ENCODE data around the gene ID3.

The ID3 gene

GRCh38 chr1:23526329-23527041 is 32.8 kb downstream of the ID3 start:
- Histone ChIP-seq H3K27ac (peak overlapping the region in 10 of 11 experiments; percentile 77 to 99 (median 98); a peak in 20 of 22 replicates), H3K36me3 (peaks cover 0 to 52% (median 39%) of the 10 kb centered on the region in 11 experiments; a peak in 19 of 22 replicates), H3K4me2 (peak overlapping the region; percentile 92 to 100 (median 98)), H3K9me3 (replicated peaks in 1 of 11) (no peaks in the 10 kb centered on the region), H3K9ac (peak overlapping the region; percentile 10 to 99 (median 97); a peak in 18 of 22 replicates), H3K4me1 (peaks cover 87 to 100% (median 94%) of the 10 kb centered on the region in 10 experiments), H4K20me1 (peaks cover 0 to 35% (median 18%) of the 10 kb centered on the region in 11 experiments; a peak in 8 of 22 replicates), H3K4me3 (peak overlapping the region in 8 of 10 experiments; percentile 79 to 95 (median 89); a peak in 16 of 20 replicates), H3K27me3 (no peaks in the 10 kb centered on the region)
- TF ChIP-seq Cebpa-rat (IDR thresholded peaks at IDR 0.05) = no peak

DNA sequence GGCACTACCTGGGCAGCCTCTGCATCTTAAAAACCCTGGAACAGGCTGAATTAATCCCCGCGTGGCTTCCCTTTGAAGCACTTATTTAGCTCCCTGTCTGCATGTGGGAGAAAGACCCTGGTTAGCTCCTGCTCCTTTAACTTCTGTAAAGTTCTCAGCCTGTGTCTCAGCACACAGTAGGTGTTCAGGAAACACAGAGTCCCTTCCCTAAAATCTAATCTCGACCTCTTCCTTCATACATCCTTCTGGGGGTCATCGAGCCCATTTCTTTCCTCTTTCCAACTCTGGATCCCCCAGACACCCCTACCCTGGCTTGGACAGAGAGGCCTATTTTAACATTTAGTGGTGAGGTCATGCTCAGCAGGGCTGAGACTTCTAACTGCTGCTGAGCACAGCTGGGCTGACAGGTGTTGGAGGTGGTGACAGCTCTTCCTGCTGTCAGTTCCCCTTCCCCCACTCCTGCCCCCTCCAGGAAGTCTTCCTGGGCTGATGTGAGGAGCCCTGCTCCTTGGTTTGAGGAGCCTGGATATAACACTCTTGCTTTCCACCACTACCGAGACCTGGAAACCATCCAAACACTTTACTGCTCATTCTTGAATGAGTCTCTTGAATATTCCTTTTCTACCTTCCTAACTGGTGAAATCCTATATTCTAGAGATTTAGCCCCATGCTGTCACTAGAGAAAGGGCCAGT is 33.6 kb downstream of the ID3 start:
- Histone ChIP-seq H3K36me3 (peaks cover 0 to 60% (median 47%) of the 10 kb centered on the region in 11 experiments; a peak in 19 of 22 replicates), H3K9ac (peak overlapping the region; percentile 62 to 99 (median 97); a peak in 20 of 22 replicates), H3K4me1 (peaks cover 83 to 100% (median 98%) of the 10 kb centered on the region in 10 experiments), H4K20me1 (peaks cover 0 to 41% (median 19%) of the 10 kb centered on the region in 11 experiments; a peak in 8 of 22 replicates), H3K9me3 (replicated peaks in 1 of 11) (no peaks in the 10 kb centered on the region), H3K27ac (peak overlapping the region; percentile 12 to 99 (median 98); a peak in 21 of 22 replicates), H3K4me3 (peak overlapping the region in 8 of 10 experiments; percentile 25 to 95 (median 89); a peak in 14 of 20 replicates), H3K27me3 (no peaks in the 10 kb centered on the region), H3K4me2 (peak overlapping the region; percentile 92 to 100 (median 98))
- TF ChIP-seq Cebpa-rat (IDR thresholded peaks at IDR 0.05) = no peak

DNA sequence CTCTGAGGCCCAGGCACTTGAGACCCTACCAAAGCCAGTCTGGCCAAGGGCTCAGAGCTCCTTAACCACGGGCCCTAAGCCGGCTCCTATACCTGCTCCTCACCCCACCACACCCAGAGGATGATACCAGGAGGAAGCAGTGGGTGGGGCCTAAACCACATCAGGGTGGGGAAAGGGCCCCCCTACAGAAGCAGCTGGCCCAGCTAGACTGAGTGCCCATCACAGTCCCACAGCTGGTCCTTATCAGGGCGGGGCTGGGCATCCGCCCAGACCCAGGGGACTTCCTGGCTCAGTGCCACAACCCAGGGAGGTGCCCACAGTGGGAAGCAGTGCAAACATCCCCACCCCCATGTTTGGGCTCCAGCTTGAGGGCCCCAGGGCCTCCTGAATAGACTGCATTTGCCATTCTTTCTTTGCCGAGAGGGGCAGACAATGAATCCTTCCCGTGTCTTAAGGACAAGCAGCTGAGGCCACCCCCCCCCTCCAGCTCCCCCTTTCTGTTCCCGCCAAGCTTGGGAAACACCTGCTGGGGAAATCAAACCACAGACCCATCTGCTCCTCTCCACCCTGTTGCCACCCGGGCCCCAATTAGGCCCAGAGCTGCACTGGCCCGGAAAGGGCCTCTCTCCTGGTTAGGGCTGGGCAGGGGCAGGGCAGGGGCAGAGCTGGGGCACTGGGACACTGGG is 34.4 kb downstream of the ID3 start:
- Histone ChIP-seq H3K36me3 (peaks cover 0 to 68% (median 56%) of the 10 kb centered on the region in 11 experiments; a peak in 19 of 22 replicates), H3K9ac (peak overlapping the region; percentile 62 to 99 (median 97)), H3K9me3 (replicated peaks in 1 of 11) (no peaks in the 10 kb centered on the region), H4K20me1 (peaks cover 0 to 42% (median 24%) of the 10 kb centered on the region in 11 experiments; a peak in 8 of 22 replicates), H3K27me3 (no peaks in the 10 kb centered on the region), H3K4me2 (peak overlapping the region; percentile 92 to 100 (median 98)), H3K4me3 (peak overlapping the region in 8 of 10 experiments; percentile 29 to 95 (median 89); a peak in 14 of 20 replicates), H3K4me1 (peaks cover 75 to 98% (median 95%) of the 10 kb centered on the region in 10 experiments), H3K27ac (peak overlapping the region; percentile 12 to 99 (median 98); a peak in 21 of 22 replicates)
- TF ChIP-seq Cebpa-rat (IDR thresholded peaks at IDR 0.05) = no peak

- H3K27ac ChIP-seq = peak overlapping the region; percentile 12 to 99 (median 98); a peak in 21 of 22 replicates
- peaks cover 68 to 91% (median 88%) of the 10 kb centered on the region in 10 experiments for H3K4me1 ChIP-seq
- peaks cover 0 to 75% (median 63%) of the 10 kb centered on the region in 11 experiments; a peak in 20 of 22 replicates for H3K36me3 ChIP-seq
- peak overlapping the region in 8 of 10 experiments; percentile 29 to 95 (median 88); a peak in 11 of 20 replicates for H3K4me3 ChIP-seq
- H3K9ac ChIP-seq = peak overlapping the region; percentile 62 to 99 (median 97); a peak in 21 of 22 replicates
- no peaks in the 10 kb centered on the region for H3K9me3 ChIP-seq (replicated peaks in 1 of 11)
- no peak for TF ChIP-seq Cebpa-rat (IDR thresholded peaks at IDR 0.05)
- no peaks in the 10 kb centered on the region for H3K27me3 ChIP-seq
- H4K20me1 ChIP-seq = peaks cover 0 to 48% (median 24%) of the 10 kb centered on the region in 11 experiments; a peak in 8 of 22 replicates
- H3K4me2 ChIP-seq = peak overlapping the region; percentile 92 to 100 (median 98)
Observed at GRCh38 chr1:23524163-23524562, 35.1 kb downstream of the ID3 start.

GRCh38 chr1:23522244-23522982 is 36.9 kb downstream of the ID3 start:
- Histone ChIP-seq H3K27me3 (no peaks in the 10 kb centered on the region), H3K9me3 (replicated peaks in 1 of 11) (no peaks in the 10 kb centered on the region), H3K4me3 (no peak overlapping the region), H3K9ac (peak overlapping the region in 9 of 11 experiments; percentile 36 to 99 (median 97); a peak in 17 of 22 replicates), H3K4me1 (peaks cover 52 to 75% (median 72%) of the 10 kb centered on the region in 10 experiments), H3K36me3 (peaks cover 0 to 87% (median 75%) of the 10 kb centered on the region in 11 experiments; a peak in 21 of 22 replicates), H3K4me2 (peak overlapping the region; percentile 1 to 99 (median 98); a peak in 20 of 22 replicates), H4K20me1 (peaks cover 0 to 58% (median 33%) of the 10 kb centered on the region in 11 experiments; a peak in 11 of 22 replicates), H3K27ac (peak overlapping the region in 10 of 11 experiments; percentile 1 to 99 (median 98); a peak in 18 of 22 replicates)
- TF ChIP-seq Cebpa-rat (IDR thresholded peaks at IDR 0.05) = peak in 8 of 11 experiments; percentile 54 to 77 (median 64); a peak in 12 of 22 replicates

DNA sequence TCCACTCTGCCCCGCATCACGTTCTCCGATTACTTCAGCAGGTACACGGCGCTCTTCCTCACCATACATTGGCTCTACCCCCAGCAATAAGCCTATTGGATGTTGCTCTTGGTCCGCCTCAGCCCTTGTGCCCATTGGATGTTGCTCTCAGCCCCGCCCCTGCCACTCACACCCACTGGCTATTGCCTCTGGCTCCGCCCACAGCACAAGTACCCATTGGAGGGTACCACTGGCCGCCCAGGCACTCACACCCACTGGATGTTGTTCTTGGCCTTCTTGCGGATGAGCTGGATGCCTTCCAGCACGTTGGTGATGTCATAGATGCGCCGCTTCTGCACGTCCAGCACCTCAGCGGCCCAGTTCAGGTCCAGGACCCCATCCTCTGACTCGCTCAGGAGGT is 37.7 kb downstream of the ID3 start:
- H3K4me2 ChIP-seq = peak overlapping the region in 9 of 11 experiments; percentile 92 to 99 (median 98); a peak in 17 of 22 replicates
- no peak for TF ChIP-seq Cebpa-rat (IDR thresholded peaks at IDR 0.05)
- no peaks in the 10 kb centered on the region for H3K27me3 ChIP-seq
- peaks cover 0 to 87% (median 78%) of the 10 kb centered on the region in 11 experiments; a peak in 21 of 22 replicates for H3K36me3 ChIP-seq
- peaks cover 43 to 66% (median 63%) of the 10 kb centered on the region in 10 experiments for H3K4me1 ChIP-seq
- peak overlapping the region in 7 of 11 experiments; percentile 31 to 99 (median 97); a peak in 9 of 22 replicates for H3K9ac ChIP-seq
- H3K9me3 ChIP-seq (replicated peaks in 1 of 11) = no peaks in the 10 kb centered on the region
- no peak overlapping the region for H3K4me3 ChIP-seq
- H4K20me1 ChIP-seq = peaks cover 0 to 58% (median 32%) of the 10 kb centered on the region in 11 experiments; a peak in 10 of 22 replicates
- peak overlapping the region in 9 of 11 experiments; percentile 88 to 99 (median 99); a peak in 18 of 22 replicates for H3K27ac ChIP-seq

DNA sequence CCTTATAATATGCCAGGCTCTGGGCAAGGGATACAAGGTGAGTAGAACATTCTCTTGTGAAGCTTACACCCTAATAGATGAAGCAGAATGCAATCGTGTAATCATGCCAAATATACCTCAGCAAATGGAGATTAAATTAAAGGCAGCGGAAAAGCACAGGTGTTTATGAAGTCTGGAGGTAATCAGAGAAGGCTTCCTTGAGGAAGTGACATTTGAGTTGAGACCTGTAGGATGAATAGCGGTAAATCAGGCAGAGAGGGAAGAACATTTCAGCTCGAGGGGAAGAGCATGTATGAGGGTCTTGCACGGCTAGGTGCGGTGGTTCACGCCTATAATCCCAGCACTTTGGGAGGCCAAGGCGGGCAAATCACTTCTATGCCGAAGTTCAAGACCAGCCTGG is 41.7 kb downstream of the ID3 start:
- H3K27me3 ChIP-seq = no peaks in the 10 kb centered on the region
- no peaks in the 10 kb centered on the region for H3K9me3 ChIP-seq (replicated peaks in 1 of 11)
- H3K4me2 ChIP-seq = no peak overlapping the region
- H3K27ac ChIP-seq = no peak overlapping the region
- H3K9ac ChIP-seq = no peak overlapping the region
- H4K20me1 ChIP-seq = peaks cover 0 to 96% (median 41%) of the 10 kb centered on the region in 11 experiments; a peak in 12 of 22 replicates
- H3K4me1 ChIP-seq = peaks cover 3 to 30% (median 24%) of the 10 kb centered on the region in 10 experiments; a peak in 19 of 20 replicates
- no peak overlapping the region for H3K4me3 ChIP-seq
- peaks cover 0 to 100% (median 99%) of the 10 kb centered on the region in 11 experiments; a peak in 21 of 22 replicates for H3K36me3 ChIP-seq
- no peak for TF ChIP-seq Cebpa-rat (IDR thresholded peaks at IDR 0.05)

All from BLaER1 treated with 17β-estradiol and CSF1 and Interleukin-3, amounts not matched to agents 10 nM and 100 nM (cell line).